ENCODE measurements around the gene THADA.

The THADA gene

DNA sequence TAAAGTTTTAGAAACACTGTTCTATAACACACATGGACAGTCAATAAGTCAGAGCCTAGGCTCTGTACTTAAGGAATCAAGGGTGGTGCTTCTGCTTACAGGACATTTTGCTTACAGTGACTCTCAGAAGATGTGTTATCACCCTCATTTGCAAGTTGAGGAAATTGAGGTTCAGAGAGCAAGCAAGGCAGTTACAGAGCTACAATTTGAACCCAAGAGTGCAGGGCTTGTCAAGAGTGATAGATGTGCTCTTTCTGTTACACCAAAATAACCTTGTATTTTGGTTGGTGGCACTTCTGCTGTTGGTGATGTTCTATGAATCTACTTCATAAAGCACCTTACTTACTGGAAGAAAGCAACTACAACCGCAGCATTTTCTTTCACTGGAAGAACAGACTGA is 170.2 kb downstream of the THADA start:
- no peak overlapping the region for H3K4me3 ChIP-seq (ENCODE audit: low read depth, low read length)
- TF ChIP-seq, protein P1, sequence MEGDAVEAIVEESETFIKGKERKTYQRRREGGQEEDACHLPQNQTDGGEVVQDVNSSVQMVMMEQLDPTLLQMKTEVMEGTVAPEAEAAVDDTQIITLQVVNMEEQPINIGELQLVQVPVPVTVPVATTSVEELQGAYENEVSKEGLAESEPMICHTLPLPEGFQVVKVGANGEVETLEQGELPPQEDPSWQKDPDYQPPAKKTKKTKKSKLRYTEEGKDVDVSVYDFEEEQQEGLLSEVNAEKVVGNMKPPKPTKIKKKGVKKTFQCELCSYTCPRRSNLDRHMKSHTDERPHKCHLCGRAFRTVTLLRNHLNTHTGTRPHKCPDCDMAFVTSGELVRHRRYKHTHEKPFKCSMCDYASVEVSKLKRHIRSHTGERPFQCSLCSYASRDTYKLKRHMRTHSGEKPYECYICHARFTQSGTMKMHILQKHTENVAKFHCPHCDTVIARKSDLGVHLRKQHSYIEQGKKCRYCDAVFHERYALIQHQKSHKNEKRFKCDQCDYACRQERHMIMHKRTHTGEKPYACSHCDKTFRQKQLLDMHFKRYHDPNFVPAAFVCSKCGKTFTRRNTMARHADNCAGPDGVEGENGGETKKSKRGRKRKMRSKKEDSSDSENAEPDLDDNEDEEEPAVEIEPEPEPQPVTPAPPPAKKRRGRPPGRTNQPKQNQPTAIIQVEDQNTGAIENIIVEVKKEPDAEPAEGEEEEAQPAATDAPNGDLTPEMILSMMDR (conservative IDR thresholded peaks at IDR 0.05; ENCODE audit: low read depth, low read length) = no peak
- DNase-seq (ENCODE audit: low read depth) = no peak

DNA sequence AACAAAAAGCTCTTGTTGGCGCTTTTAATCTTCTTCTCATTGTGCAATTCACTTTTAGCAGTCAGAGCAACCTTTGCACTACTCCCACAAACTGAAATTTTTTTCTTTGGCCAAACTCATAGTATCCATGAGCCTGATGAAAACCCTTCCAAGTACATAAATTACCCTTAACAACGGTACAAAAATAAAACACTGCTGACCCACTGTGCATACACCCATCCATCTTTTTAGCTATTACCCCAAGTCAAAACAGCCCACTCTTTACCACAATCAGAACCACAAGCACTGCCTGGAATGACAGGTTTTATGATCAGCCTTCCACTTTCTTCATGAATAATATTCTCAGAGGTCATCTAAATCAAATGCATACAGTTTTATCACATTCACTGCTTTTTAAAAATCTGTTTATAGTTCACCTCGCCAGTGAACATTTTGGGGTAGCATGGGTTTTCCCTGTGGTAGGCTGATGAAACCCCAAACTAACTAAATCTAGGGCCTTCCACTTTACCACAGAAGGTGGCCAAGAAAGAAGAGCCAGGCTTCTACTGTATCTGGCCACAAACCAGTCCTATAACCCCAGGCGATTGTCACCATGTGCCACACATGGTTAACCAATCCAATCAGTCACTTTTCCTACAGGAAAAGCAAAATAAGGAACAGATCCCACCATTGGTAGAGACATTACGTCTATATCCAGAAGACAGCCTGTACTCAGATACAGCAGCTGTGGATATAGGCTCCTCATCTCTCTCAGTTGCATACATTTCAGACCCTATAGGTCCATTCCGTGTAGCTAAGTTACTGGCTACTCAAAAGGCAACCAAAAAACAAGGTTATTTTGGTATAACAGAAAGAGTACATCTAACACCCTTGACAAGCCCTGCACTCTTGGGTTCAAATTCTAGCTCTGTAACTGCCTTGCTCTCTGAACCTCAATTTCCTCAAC is 171.3 kb downstream of the THADA start:
- TF ChIP-seq, protein P1 (conservative IDR thresholded peaks at IDR 0.05; ENCODE audit: low read depth, low read length) = no peak
- DNase-seq (ENCODE audit: low read depth) = peak; percentile 49
- no peak overlapping the region for H3K4me3 ChIP-seq (ENCODE audit: low read depth, low read length)

DNA sequence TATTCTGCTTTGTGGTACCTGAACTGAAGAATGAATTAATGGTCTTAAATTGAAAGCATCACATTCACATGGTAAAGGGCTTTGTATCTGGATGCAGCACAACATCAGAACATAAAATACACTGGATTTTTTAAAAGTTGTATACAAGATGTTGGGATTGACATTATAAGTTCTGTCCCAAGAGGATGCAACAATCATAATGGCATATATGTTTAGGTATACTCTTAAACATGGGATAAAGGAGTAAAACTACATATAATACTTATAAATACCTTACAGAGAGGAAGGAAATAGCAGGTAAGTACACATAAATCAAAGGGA is 171.9 kb downstream of the THADA start:
- no peak for DNase-seq (ENCODE audit: low read depth)
- no peak overlapping the region for H3K4me3 ChIP-seq (ENCODE audit: low read depth, low read length)
- TF ChIP-seq, protein P1 (conservative IDR thresholded peaks at IDR 0.05; ENCODE audit: low read depth, low read length) = no peak

DNA sequence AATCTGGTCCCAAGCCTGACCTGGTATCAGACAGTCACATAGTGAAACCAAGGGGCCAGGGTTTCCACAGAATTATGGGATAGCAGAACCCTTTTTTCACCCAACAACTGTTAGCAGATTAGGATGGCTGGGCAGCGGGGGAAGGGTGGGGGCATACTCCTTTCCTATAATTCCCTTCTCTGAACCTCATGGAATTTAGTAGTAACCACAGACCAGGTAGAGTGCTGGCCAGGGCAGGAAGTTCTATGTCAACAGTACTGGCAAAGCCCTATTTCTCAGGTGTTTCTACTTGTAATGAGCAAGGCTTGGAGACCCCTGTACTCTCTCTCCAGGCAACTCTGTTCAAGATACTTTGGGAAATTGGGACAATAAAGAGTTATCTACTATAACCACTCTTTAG is 174.6 kb downstream of the THADA start:
- no peak overlapping the region for H3K4me3 ChIP-seq (ENCODE audit: low read depth, low read length)
- TF ChIP-seq, protein P1 (conservative IDR thresholded peaks at IDR 0.05; ENCODE audit: low read depth, low read length) = no peak
- DNase-seq (ENCODE audit: low read depth) = no peak

DNA sequence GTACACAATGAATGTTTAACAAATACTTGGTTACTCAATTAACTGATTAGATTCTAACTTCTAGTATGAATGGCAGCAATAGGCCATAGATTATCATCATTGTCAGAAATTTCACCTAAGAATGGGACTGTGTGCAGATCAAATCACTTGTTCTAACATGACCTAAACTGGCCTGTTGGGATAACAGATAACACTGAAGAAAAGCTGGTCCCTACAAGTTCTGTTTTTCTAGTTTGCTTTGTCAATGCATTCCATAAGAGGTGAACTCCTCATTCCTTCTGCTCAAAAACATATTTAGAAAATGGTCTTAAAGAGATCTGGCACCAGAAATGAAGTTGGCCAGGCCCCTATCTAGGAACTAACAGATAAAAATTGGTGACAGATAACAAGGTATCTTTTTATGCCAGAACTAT is 175.4 kb downstream of the THADA start:
- no peak for DNase-seq (ENCODE audit: low read depth)
- TF ChIP-seq, protein P1 (conservative IDR thresholded peaks at IDR 0.05; ENCODE audit: low read depth, low read length) = no peak
- H3K4me3 ChIP-seq (ENCODE audit: low read depth, low read length) = no peak overlapping the region

DNA sequence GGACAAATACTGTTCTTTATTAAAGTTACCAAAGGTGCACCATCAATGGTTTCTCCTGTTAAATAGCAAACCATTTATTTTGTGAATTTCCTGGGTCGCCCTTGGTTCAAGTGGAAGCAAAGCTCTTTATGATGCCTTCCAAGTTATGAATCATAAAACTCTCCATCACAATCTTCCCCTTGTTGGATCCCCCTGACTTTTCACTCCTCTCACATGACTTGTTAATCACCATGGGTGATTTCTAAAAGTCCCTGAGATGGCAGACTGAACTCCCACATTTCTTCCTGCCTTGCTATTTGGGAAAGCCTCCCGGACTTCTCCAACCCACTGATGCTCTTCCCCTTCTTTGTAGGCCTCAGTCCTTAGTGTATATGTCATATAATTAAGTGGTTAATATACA is 176.0 kb downstream of the THADA start:
- no peak overlapping the region for H3K4me3 ChIP-seq (ENCODE audit: low read depth, low read length)
- no peak for DNase-seq (ENCODE audit: low read depth)
- TF ChIP-seq, protein P1 (conservative IDR thresholded peaks at IDR 0.05; ENCODE audit: low read depth, low read length) = no peak

DNA sequence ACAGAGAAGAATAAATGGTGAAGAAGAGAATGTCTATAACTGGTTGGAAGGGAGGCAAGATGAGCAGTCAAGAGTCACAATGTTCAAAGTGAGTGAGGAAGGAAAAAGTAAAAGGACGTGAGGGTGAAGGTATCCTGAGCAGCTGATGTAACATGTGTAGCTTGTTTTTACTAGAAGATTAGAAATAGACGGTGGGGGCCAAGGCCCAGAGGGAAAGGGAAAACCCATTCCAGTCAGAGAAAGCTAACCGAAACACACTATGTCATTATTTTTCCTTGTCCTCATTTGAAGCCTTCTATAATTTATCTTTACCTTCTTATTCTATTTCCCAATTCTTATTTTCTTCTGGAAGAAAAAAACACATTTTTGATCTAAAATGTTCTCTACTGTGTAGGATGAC is 176.6 kb downstream of the THADA start:
- no peak for DNase-seq (ENCODE audit: low read depth)
- no peak overlapping the region for H3K4me3 ChIP-seq (ENCODE audit: low read depth, low read length)
- TF ChIP-seq, protein P1 (conservative IDR thresholded peaks at IDR 0.05; ENCODE audit: low read depth, low read length) = no peak
